ENCODE results near the gene OSGIN1.

OSGIN1 gene

DNA sequence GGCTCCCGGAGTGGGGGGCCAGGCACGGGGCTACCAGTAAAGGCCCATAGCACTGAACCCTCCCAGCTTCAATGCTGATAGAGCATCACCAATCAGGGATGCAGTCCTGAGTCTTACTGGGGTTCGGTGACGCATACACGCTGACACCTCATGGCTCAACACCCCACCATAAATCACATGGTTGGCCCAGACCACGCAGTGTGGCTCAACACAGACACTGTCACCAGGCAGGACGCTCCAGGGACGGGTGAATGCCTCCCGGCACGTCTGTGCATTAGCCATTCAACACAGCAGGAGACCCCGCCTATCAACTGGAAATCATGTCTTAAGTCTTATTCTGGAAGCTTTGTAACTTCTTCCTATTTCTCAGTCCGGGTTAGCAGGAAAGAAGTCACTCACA, 50.0 kb downstream of the OSGIN1 start:
- no peak for DNase-seq (ENCODE audit: low read depth in 2 of 2)

DNA sequence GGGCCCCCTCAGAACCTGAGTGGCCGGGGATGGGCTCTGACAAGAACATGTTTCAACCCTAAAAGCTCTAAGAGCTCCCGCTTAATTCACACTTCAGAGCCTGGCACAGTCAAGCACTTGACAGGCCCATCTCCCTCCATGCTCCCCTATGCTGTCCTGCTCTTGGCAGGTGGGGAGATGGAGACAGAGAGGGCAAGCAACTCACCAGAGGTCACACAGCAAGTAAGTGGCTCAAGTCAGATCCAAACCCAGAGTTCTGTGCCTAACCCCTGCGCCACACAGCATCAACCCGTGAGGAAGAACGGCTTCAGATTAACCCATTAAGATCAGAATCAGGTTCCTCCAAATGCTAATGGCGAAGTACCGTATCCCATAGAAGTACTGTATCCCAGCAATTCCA, 51.4 kb downstream of the OSGIN1 start:
- no peak for DNase-seq (ENCODE audit: low read depth in 2 of 2)

DNA sequence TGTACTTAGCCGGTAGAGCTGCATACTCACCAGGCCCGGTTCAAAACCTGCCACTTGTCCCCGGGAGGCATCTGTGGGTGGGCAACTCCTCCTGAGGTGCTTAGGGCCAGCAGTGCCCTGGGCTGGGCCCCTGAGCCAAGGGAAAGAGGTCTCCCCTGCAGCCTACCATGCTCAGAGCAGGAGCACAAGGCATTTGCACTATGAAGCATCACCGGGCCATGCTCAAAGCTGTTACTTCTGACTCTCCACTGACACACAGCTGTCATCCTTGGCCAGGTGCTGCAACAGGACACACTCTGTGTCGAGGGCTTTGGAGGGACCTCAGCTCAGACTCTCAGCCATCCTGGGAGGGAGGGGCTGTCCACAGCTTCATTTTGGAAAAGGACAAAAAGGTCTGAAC, 52.4 kb downstream of the OSGIN1 start:
- DNase-seq (ENCODE audit: low read depth in 2 of 2): no peak

DNA sequence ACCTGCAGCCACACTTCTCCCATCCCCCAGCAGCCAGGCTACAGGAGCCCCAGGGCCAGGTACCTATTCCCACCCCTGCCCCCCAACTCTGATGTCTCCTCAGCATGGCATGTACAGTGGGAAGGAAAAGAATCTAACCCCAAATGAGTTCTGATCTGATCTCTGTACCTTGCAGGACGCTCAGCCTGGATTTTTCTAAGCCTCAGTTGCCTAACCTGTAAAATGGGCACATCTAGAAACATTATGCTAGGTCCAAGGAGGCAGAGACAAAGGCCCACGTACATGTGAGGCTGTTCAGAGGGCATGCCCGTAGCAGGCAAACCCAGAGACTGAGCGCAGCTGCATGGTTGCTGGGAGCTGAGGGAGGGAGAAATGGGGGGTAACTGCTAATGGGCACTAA, 54.5 kb downstream of the OSGIN1 start:
- DNase-seq (ENCODE audit: low read depth in 2 of 2): no peak

DNA sequence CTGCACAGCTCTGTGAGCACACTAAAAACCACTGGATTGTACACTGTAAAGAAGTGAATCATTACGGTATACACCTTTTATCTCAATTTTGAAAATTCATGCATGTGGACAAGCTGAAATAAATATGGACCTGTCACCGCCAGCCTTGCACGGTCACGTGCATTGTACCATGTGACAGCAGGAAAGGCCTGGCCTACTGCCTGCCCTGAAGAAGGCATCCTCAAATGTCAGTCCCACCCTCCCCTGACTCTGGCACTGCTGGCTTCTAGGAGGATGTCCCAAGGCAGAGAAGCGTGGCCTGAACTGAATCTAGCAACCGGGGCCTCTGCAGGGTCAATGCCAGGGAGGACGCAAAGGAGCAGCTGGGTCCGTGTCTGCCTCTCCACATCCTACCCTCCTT, 54.9 kb downstream of the OSGIN1 start:
- DNase-seq (ENCODE audit: low read depth in 2 of 2): no peak

DNA sequence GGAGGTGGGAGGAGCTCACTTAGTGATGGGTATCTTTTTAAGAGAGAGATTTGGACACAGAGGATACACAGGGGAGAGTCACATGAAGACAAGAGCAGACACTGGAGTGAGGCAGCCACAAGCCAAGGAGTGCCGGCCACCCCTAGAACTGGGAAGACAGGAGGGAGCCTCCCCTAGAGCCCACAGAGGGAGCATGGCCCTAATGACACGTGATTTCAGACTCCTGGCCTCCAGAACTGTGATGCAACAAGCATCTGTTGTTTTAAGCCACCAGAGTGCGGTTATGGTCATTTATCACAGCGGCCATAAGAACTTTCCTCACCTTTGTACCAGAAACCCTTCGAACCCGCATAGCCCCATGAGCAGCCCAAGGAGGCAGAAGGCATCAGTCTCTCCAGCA, 56.2 kb downstream of the OSGIN1 start:
- DNase-seq (ENCODE audit: low read depth in 2 of 2): no peak

DNA sequence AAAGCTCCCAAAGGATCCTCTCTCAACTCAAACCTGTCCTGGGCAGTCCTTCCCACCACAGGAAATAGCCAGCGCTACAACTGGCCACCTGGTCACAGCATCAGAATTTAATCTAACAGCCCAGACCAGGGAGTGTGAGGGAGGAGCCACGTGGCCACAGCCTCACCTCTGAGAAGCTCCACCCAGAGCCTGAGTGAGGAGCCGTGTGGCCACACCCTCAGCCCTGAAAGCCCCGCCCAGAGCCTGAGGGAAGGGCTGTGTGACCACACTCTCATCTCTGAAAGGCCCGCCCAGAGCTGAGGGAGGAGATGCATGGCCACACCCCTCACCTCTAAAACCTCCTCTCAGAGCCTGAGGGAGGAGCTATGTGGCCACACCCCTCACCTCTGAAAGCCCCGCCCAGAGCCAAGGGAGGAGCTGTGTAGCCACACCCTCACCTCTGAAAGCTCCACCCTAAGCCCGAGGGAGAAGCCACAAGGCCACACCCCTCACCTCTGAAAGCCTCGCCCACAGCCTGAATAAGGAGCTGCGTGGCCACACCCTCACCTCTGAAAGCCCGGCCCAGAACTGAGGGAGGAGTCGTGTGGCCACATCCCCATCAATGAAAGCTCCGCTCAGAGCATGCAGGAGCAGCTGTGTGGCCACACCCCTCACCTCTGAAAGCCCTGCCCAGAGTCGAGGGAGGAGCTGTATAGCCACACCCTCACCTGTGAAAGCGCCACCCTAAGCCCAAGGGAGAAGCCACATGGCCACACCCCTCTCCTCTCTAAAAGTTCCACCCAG, 60.9 kb downstream of the OSGIN1 start:
- peak; percentile 18 to 56 for DNase-seq (ENCODE audit: low read depth in 2 of 2)

DNA sequence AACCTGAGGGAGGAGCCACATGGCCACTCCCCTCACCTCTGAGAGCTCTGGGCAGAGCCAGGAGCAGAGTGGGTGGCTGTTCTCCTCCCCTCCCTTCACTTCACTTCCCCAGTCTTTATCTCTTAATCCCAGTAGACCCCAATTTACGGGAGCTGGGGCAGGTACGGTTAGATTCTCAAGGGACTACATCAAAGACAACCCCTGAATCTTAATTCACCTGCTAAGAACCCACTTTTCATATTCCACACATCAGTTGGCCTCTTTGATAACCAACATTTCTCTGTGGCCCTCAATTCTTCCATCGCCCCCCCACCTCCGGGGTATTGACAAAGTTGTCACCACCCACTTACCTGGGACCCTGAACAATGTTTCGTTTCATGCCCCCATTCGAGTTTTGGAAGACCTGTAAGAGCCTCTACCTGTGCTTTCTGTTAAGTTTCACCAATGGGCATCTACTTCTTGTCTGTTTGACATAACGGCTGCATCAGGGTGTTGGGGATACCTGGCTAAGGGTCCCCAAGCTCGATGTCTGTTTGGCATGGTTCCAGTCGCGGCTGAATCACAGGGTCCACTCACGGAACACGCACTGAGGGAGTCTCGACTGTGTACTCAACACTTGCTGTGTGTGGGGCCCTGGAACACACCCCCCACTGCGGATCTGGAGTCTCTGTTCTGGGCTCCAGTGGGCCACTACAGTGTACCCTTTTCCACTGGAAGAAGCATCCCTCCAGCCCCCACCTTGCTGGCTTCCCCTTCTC, 61.7 kb downstream of the OSGIN1 start:
- DNase-seq (ENCODE audit: low read depth in 2 of 2): no peak

DNA sequence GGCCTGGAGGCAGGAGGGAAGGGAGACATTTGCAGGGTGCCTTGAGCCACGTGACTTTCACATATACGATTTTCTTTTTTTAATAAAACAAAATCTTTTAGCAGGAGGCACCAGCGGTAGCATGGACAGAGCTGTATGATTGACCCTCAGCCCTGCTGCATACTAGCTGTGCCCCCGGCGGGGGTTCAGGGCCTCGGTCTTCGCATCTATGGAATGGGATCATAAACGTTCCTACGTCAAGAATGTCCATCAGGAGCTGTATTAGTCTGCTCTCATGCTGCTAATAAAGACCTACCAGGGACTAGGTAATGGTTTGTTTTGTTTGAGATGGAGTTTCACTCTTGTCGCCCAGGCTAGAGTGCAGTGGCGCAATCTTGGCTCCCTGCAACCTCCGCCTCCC, 62.4 kb downstream of the OSGIN1 start:
- no peak for DNase-seq (ENCODE audit: low read depth in 2 of 2)

Measured in activated CD4-positive, alpha-beta T cell treated with anti-CD3 and anti-CD28 coated beads for 24 hours (primary cell).